H1 (cell line): ENCODE results near the gene SMAP2. TPM values are rescaled to one million over a fixed set of nuclear protein-coding genes. Genes with fewer than 3 reads are reported as not detected.

Source experiments
- CHD1 ChIP-seq: IDR thresholded peaks from 2 replicates; pipeline ENCODE4 v1.6.1; 2012; ENCODE audit warnings: low read depth, low read length, improper control_type of control experiment
- CTBP2 ChIP-seq: IDR thresholded peaks from 2 replicates; pipeline ENCODE4 v1.7.0; 2011; ENCODE audit warnings: borderline replicate concordance, mild to moderate bottlenecking, moderate library complexity, mixed read lengths, low read length; ENCODE audit not compliant: insufficient read depth, insufficient read length
- JUND ChIP-seq: IDR thresholded peaks from 2 replicates; pipeline ENCODE4 v1.6.1; 2011; ENCODE audit warnings: mild to moderate bottlenecking, improper control_type of control experiment, low read length
- SP1 ChIP-seq: IDR thresholded peaks from 2 replicates; pipeline ENCODE4 v1.6.1; 2011; ENCODE audit warnings: low read depth, low read length
- SP2 ChIP-seq: IDR thresholded peaks from 2 replicates; pipeline ENCODE4 v1.6.1; 2012; ENCODE audit warnings: mild to moderate bottlenecking, low read length, inconsistent platforms
- SRF ChIP-seq: IDR thresholded peaks from 2 replicates; pipeline ENCODE4 v1.6.1; 2011; ENCODE audit warnings: mild to moderate bottlenecking, low read depth, low read length, moderate library complexity
- ZNF274 ChIP-seq: IDR thresholded peaks from 2 replicates; pipeline ENCODE4 v1.7.0; 2012; ENCODE audit warnings: low read length, borderline replicate concordance; ENCODE audit errors: extremely low read depth
- polyA plus RNA-seq, 7 experiments: library from polyadenylated mRNA; depleted of rRNA in 3 of 7; stranded (reverse) in 5 of 7; unstranded in 2 of 7; fragments of >200 nt in 5 of 7; fragments of 200-250 nt in 2 of 7; gene quantifications; 1 replicate in 5 of 7; 2 replicates in 1 of 7; 4 replicates in 1 of 7; pipeline versions ENCODE4 v1.2.1 to v1.2.3, GENCODE V29; 2011 to 2013; ENCODE audit warnings: missing spikeins in 2 of 7, mixed read lengths in 2 of 7
- total RNA-seq: library from RNA; stranded (reverse); fragmentation: NEBNext Ultra II Directional; extraction: Animal tissue kit (Norgen Biotek cat#: 25700); gene quantifications from 2 replicates; pipeline ENCODE4 v1.2.1, GENCODE V29; 2021
- TF ChIP-seq, protein P1 (sequence below): fragments of 300-600 bp; sonication (generic); IDR thresholded peaks from 2 replicates; pipeline ENCODE4 v1.7.1; 2012; ENCODE audit warnings: low read length, moderate library complexity, mild to moderate bottlenecking, inconsistent platforms; ENCODE audit not compliant: insufficient replicate concordance

The SMAP2 gene
- total and polyA plus RNA-seq, 2 of the 8 experiments (the other 6 are each of a cell fraction or from before 2014, with no cell fraction given), result 4.3 to 5.5 TPM

DNA sequence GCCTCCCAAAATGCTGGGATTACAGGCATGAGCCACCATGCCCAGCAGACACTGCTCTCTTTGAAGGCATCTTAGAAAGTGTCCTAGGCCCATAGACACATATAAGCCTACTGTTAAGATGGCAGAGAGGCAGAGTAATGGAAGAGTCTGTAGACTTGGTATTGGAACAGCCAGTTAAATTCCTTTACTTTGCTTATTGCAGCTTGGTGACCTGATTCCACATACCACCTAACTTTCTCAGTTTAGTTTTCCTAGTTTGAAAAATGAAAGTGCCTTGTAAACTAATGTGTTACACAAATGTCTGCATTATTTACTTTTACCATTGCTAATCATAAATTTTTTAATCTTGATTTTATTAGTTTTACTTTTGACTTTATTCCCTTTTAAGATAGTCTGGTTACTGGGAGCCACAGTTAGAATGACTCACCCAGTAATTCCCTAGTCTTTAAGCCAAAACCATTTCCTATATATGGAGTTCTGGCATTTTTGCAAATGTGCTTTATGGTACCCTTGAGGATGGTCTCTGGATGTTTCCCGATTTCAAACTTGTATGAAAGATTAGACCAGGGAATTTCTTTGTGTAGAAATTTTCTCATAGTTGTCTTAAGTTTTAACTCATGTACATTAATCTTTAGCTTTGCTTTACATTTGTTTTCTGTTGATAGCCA lies 6.4 kb downstream of the SMAP2 start (continued):
- TF ChIP-seq, protein P1, sequence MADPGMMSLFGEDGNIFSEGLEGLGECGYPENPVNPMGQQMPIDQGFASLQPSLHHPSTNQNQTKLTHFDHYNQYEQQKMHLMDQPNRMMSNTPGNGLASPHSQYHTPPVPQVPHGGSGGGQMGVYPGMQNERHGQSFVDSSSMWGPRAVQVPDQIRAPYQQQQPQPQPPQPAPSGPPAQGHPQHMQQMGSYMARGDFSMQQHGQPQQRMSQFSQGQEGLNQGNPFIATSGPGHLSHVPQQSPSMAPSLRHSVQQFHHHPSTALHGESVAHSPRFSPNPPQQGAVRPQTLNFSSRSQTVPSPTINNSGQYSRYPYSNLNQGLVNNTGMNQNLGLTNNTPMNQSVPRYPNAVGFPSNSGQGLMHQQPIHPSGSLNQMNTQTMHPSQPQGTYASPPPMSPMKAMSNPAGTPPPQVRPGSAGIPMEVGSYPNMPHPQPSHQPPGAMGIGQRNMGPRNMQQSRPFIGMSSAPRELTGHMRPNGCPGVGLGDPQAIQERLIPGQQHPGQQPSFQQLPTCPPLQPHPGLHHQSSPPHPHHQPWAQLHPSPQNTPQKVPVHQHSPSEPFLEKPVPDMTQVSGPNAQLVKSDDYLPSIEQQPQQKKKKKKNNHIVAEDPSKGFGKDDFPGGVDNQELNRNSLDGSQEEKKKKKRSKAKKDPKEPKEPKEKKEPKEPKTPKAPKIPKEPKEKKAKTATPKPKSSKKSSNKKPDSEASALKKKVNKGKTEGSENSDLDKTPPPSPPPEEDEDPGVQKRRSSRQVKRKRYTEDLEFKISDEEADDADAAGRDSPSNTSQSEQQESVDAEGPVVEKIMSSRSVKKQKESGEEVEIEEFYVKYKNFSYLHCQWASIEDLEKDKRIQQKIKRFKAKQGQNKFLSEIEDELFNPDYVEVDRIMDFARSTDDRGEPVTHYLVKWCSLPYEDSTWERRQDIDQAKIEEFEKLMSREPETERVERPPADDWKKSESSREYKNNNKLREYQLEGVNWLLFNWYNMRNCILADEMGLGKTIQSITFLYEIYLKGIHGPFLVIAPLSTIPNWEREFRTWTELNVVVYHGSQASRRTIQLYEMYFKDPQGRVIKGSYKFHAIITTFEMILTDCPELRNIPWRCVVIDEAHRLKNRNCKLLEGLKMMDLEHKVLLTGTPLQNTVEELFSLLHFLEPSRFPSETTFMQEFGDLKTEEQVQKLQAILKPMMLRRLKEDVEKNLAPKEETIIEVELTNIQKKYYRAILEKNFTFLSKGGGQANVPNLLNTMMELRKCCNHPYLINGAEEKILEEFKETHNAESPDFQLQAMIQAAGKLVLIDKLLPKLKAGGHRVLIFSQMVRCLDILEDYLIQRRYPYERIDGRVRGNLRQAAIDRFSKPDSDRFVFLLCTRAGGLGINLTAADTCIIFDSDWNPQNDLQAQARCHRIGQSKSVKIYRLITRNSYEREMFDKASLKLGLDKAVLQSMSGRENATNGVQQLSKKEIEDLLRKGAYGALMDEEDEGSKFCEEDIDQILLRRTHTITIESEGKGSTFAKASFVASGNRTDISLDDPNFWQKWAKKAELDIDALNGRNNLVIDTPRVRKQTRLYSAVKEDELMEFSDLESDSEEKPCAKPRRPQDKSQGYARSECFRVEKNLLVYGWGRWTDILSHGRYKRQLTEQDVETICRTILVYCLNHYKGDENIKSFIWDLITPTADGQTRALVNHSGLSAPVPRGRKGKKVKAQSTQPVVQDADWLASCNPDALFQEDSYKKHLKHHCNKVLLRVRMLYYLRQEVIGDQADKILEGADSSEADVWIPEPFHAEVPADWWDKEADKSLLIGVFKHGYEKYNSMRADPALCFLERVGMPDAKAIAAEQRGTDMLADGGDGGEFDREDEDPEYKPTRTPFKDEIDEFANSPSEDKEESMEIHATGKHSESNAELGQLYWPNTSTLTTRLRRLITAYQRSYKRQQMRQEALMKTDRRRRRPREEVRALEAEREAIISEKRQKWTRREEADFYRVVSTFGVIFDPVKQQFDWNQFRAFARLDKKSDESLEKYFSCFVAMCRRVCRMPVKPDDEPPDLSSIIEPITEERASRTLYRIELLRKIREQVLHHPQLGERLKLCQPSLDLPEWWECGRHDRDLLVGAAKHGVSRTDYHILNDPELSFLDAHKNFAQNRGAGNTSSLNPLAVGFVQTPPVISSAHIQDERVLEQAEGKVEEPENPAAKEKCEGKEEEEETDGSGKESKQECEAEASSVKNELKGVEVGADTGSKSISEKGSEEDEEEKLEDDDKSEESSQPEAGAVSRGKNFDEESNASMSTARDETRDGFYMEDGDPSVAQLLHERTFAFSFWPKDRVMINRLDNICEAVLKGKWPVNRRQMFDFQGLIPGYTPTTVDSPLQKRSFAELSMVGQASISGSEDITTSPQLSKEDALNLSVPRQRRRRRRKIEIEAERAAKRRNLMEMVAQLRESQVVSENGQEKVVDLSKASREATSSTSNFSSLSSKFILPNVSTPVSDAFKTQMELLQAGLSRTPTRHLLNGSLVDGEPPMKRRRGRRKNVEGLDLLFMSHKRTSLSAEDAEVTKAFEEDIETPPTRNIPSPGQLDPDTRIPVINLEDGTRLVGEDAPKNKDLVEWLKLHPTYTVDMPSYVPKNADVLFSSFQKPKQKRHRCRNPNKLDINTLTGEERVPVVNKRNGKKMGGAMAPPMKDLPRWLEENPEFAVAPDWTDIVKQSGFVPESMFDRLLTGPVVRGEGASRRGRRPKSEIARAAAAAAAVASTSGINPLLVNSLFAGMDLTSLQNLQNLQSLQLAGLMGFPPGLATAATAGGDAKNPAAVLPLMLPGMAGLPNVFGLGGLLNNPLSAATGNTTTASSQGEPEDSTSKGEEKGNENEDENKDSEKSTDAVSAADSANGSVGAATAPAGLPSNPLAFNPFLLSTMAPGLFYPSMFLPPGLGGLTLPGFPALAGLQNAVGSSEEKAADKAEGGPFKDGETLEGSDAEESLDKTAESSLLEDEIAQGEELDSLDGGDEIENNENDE, result no peak
- no peak for TF ChIP-seq CTBP2
- no peak for TF ChIP-seq SP2
- no peak for TF ChIP-seq SP1
- no peak for TF ChIP-seq CHD1
- no peak for TF ChIP-seq ZNF274
- no peak for TF ChIP-seq SRF
- no peak for TF ChIP-seq JUND
